Measurements from ENCODE around the gene SCARF1.

Gene SCARF1

DNA sequence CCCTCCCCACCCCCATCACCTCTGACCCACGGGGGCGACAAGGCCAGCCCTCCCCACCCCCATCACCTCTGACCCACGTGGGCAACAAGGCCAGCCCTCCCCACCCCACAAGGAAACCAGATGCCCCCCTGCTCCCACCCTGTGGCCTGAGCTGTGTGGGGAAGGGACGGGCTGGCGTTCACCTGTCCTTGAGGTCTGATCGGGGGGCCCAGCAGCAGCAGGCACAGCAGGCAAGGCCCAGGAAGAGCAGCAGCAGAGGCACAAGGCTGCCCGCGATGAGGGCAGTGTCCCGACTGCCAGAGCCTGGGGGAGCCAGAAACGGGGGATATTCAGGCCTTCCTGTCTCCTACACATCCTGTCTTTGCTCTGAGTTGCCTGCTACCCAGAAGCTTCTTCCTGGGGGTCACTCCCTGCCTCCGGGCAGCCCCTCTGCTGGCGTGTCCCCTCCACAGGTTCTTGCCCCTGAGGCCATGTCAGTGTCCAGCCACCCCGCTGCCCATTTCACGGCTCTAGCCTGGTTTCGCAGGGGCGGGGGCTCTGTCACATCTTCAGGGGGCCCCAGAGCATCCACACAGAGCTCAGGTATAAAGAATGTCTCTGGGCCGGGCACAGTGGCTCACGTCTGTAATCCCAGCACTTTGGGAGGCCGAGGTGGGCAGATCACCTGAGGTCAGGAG, 6.8 kb downstream of the SCARF1 start:
- TF ChIP-seq, protein P1, sequence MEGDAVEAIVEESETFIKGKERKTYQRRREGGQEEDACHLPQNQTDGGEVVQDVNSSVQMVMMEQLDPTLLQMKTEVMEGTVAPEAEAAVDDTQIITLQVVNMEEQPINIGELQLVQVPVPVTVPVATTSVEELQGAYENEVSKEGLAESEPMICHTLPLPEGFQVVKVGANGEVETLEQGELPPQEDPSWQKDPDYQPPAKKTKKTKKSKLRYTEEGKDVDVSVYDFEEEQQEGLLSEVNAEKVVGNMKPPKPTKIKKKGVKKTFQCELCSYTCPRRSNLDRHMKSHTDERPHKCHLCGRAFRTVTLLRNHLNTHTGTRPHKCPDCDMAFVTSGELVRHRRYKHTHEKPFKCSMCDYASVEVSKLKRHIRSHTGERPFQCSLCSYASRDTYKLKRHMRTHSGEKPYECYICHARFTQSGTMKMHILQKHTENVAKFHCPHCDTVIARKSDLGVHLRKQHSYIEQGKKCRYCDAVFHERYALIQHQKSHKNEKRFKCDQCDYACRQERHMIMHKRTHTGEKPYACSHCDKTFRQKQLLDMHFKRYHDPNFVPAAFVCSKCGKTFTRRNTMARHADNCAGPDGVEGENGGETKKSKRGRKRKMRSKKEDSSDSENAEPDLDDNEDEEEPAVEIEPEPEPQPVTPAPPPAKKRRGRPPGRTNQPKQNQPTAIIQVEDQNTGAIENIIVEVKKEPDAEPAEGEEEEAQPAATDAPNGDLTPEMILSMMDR (IDR thresholded peaks at IDR 0.05), result no peak
- no peaks in the 10 kb centered on the region for H3K36me3 ChIP-seq (ENCODE audit: control insufficient read depth, insufficient read depth, low read length)
- H3K4me1 ChIP-seq, result peaks cover 32% of the 10 kb centered on the region
- H3K9me3 ChIP-seq (ENCODE audit: control insufficient read depth, low read length), result no peaks in the 10 kb centered on the region
- peak overlapping the region; percentile 86 for H2AFZ ChIP-seq
- H3K79me2 ChIP-seq, result no peaks in the 10 kb centered on the region
- peak overlapping the region; percentile 87 for H3K27ac ChIP-seq
- no peak overlapping the region for H3K9ac ChIP-seq
- H3K4me2 ChIP-seq (ENCODE audit: low read length), result no peak overlapping the region
- no peak overlapping the region for H3K4me3 ChIP-seq (ENCODE audit: low read depth, low read length)
- H3K27me3 ChIP-seq (ENCODE audit: control insufficient read depth, insufficient read depth, low read length), result no peaks in the 10 kb centered on the region

DNA sequence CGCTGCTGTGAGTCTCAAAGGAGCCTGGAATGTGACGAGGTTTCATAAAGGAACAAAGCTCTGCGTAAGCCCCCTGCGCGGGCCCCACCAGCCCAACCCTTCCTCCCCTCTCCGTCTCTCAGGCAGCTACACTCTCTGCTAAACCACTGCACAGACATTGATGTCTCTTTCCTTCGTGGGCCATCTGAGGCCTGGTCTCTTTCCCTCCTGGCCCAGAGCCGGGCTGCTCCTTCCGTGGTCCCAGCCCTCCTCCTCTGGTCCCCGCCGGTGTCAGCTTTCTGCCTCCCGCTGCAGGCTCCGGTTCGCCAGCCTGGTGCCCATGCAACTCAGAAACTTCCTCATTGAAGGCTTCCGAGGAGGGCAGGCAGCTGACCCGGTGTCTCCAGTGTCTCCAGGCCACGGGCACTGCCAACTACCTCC, 7.4 kb downstream of the SCARF1 start:
- peak overlapping the region; percentile 86 for H2AFZ ChIP-seq
- H3K9me3 ChIP-seq (ENCODE audit: control insufficient read depth, low read length), result no peaks in the 10 kb centered on the region
- H3K9ac ChIP-seq, result no peak overlapping the region
- H3K27ac ChIP-seq, result peak overlapping the region; percentile 87
- H3K4me1 ChIP-seq, result peaks cover 32% of the 10 kb centered on the region
- H3K27me3 ChIP-seq (ENCODE audit: control insufficient read depth, insufficient read depth, low read length), result no peaks in the 10 kb centered on the region
- H3K4me2 ChIP-seq (ENCODE audit: low read length), result no peak overlapping the region
- no peak overlapping the region for H3K4me3 ChIP-seq (ENCODE audit: low read depth, low read length)
- no peaks in the 10 kb centered on the region for H3K79me2 ChIP-seq
- no peaks in the 10 kb centered on the region for H3K36me3 ChIP-seq (ENCODE audit: control insufficient read depth, insufficient read depth, low read length)
- TF ChIP-seq, protein P1 (IDR thresholded peaks at IDR 0.05), result no peak

DNA sequence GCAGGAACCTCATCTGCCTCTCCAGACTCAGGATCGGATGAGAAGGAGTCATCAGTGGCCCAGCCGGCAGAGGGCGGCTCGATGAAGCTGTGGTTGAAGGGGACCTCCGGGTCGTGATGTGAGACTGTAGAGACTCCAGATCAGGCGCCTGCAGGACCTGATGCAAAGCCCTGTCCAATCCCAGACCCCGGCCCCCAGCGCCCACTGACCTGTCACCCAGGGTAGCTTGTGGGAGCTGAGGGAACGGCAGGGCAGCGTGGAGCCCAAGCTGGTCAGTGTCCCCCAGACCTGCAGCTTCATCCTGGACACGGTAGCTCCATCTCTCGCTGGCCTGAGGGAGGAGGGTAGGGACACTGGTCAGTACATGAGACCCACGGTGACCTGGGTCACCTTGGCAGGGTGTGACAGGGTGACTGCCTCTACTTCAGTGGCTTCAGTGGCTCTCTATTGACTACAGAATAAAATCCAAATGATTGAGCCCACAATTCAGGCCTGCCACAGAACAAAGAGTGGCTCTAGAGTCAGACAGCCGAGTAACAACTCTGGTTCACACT, 8.7 kb downstream of the SCARF1 start:
- Histone ChIP-seq H3K27me3 (ENCODE audit: control insufficient read depth, insufficient read depth, low read length) (no peaks in the 10 kb centered on the region), H3K27ac (no peak overlapping the region), H3K9ac (no peak overlapping the region), H3K4me2 (ENCODE audit: low read length) (no peak overlapping the region), H3K36me3 (ENCODE audit: control insufficient read depth, insufficient read depth, low read length) (no peaks in the 10 kb centered on the region), H3K79me2 (no peaks in the 10 kb centered on the region), H2AFZ (no peak overlapping the region), H3K4me1 (peaks cover 32% of the 10 kb centered on the region), H3K9me3 (ENCODE audit: control insufficient read depth, low read length) (no peaks in the 10 kb centered on the region), H3K4me3 (ENCODE audit: low read depth, low read length) (no peak overlapping the region)
- TF ChIP-seq, protein P1 (IDR thresholded peaks at IDR 0.05), result no peak

DNA sequence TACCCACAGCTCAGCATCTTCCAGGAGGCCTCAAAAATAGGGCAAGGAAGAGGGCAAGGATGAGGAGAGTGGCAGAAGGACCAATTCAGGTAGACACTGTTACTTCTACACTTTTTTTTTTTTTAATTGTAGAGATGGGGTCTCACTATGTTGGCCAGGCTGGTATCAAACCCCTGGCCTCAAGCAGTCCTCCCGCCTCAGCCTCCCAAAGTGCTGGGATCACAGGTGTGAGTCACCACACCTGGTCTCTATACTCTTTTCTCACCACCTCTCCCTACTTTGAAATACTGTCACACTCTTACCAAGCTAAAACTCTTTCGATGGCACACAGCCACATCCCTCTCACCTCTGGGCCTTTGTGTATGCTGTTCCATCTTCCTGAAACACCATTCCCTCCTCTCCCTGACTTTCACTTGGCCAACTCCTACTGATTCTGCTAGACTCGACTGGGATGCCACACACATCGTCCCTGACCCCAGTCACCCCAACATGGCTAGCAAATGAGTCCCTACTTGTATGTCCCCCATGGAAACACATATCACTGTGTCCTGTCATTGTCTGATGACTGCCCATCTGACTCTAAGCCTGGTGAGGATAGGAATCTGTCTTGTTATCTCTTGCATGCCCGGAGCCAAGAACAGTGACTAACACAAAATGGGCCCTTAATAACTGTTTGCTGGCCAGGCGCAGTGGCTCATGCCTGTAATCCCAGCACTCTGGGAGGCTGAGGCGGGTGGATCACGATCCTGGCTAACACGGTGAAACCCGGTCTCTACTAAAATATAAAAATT, 9.7 kb downstream of the SCARF1 start:
- Histone ChIP-seq H2AFZ (no peak overlapping the region), H3K4me1 (peaks cover 31% of the 10 kb centered on the region), H3K27ac (no peak overlapping the region), H3K4me2 (ENCODE audit: low read length) (no peak overlapping the region), H3K9ac (no peak overlapping the region), H3K9me3 (ENCODE audit: control insufficient read depth, low read length) (no peaks in the 10 kb centered on the region), H3K4me3 (ENCODE audit: low read depth, low read length) (no peak overlapping the region), H3K27me3 (ENCODE audit: control insufficient read depth, insufficient read depth, low read length) (no peaks in the 10 kb centered on the region), H3K36me3 (ENCODE audit: control insufficient read depth, insufficient read depth, low read length) (no peaks in the 10 kb centered on the region), H3K79me2 (no peaks in the 10 kb centered on the region)
- TF ChIP-seq, protein P1 (IDR thresholded peaks at IDR 0.05), result no peak

Data from parathyroid adenoma (tissue), 2 donors.